Epithelial cell of proximal tubule (primary cell): ENCODE measurements around the gene ZCCHC8. TPM values are rescaled to one million over a fixed set of nuclear protein-coding genes. Genes with fewer than 3 reads are reported as not detected.
"Not testable (repeated sequence)": the region's sequence is repeated elsewhere in the genome, so short reads cannot be mapped to it uniquely, and the experiment has no call there.

ENCODE experiments used
- DNase-seq: peaks from one replicate; pipeline ENCODE4 v3.0.0-alpha.2; 2011; ENCODE audit warnings: low read depth
- H3K4me3 ChIP-seq: 2 replicates; pipeline ENCODE4 v1.5.1; 2011; ENCODE audit warnings: low read depth, mild to moderate bottlenecking, low read length
- CTCF ChIP-seq: conservative IDR thresholded peaks from 2 replicates; pipeline ENCODE4 v1.5.1; 2012; ENCODE audit warnings: low read depth, mild to moderate bottlenecking, low read length
- total RNA-seq: library from RNA; depleted of rRNA; stranded (reverse); fragments of >200 nt; gene quantifications from 2 replicates; pipeline ENCODE4 v1.2.3, GENCODE V29; 2015

ZCCHC8 gene
- total RNA-seq, 1 donor from 2014 or later = 25.0 TPM

GRCh38 chr12:122499991-122500684 is 594 bp downstream of the ZCCHC8 start:
- no peak for TF ChIP-seq CTCF
- no peak for DNase-seq
- peak overlapping the region; percentile 91 for H3K4me3 ChIP-seq

GRCh38 chr12:122495258-122495657 is 5.5 kb downstream of the ZCCHC8 start:
- DNase-seq = no peak
- H3K4me3 ChIP-seq = no peak overlapping the region
- TF ChIP-seq CTCF = no peak

GRCh38 chr12:122493222-122493621 is 7.5 kb downstream of the ZCCHC8 start:
- not testable (repeated sequence) for DNase-seq, H3K4me3 ChIP-seq

- H3K4me3 ChIP-seq = no peak overlapping the region
- no peak for TF ChIP-seq CTCF
- DNase-seq = no peak
These were observed 8.7 kb downstream of the ZCCHC8 start for GRCh38 chr12:122491991-122492390.

- no peak overlapping the region for H3K4me3 ChIP-seq
- DNase-seq = no peak
- TF ChIP-seq CTCF = no peak
These were observed 11.7 kb downstream of the ZCCHC8 start for GRCh38 chr12:122489038-122489437.

GRCh38 chr12:122487807-122488206 is 12.9 kb downstream of the ZCCHC8 start:
- H3K4me3 ChIP-seq, DNase-seq: not testable (repeated sequence)

- DNase-seq = no peak
- no peak overlapping the region for H3K4me3 ChIP-seq
- TF ChIP-seq CTCF = no peak
These were observed 13.8 kb downstream of the ZCCHC8 start for GRCh38 chr12:122486805-122487426.

- not testable (repeated sequence) for H3K4me3 ChIP-seq, DNase-seq
These were observed 14.4 kb downstream of the ZCCHC8 start for GRCh38 chr12:122486360-122486759.

GRCh38 chr12:122484385-122484784 is 16.3 kb downstream of the ZCCHC8 start:
- DNase-seq, H3K4me3 ChIP-seq: not testable (repeated sequence)
